HFFc6 (cell line): ENCODE measurements around the gene ME1. TPM values are rescaled to one million over a fixed set of nuclear protein-coding genes. Genes with fewer than 3 reads are reported as not detected.

Source experiments
- DNase-seq: peaks from one replicate; pipeline ENCODE4 v3.0.0-alpha.2; 2018
- H3K27ac Mint-ChIP-seq: 2 replicates; pipeline ENCODE4 v1.8.0; 2020; ENCODE audit warnings: mild to moderate bottlenecking, mixed read lengths
- H3K27me3 Mint-ChIP-seq: 2 replicates; pipeline ENCODE4 v1.8.0; 2021; ENCODE audit warnings: mild to moderate bottlenecking, moderate library complexity, mixed read lengths; ENCODE audit not compliant: insufficient read depth
- H3K36me3 Mint-ChIP-seq: 2 replicates; pipeline ENCODE4 v1.8.0; 2021; ENCODE audit warnings: low read depth, mixed read lengths
- H3K4me1 Mint-ChIP-seq: 2 replicates; pipeline ENCODE4 v1.8.0; 2020; ENCODE audit warnings: low read depth, mixed read lengths
- H3K4me3 Mint-ChIP-seq: 2 replicates; pipeline ENCODE4 v1.8.0; 2020; ENCODE audit warnings: mild to moderate bottlenecking, moderate library complexity, mixed read lengths
- H3K9me3 Mint-ChIP-seq: 2 replicates; pipeline ENCODE4 v1.8.0; 2020; ENCODE audit warnings: mild to moderate bottlenecking, mixed read lengths
- total RNA-seq, 6 experiments: library from RNA; stranded (reverse); fragmentation: NEBNext Ultra II Directional; extraction: Animal tissue kit (Norgen Biotek cat#: 25700); gene quantifications; 2 replicates in 1 of 6; 3 replicates in 5 of 6; pipeline ENCODE4 v1.2.3, GENCODE V29; 2021
- TF ChIP-seq, protein P1 (sequence below): fragments of 200-600 bp; sonication (generic); IDR thresholded peaks from 2 replicates; pipeline ENCODE4 v1.5.0; 2021; ENCODE audit warnings: antibody characterized with exemption, mild to moderate bottlenecking

ME1 gene
- total RNA-seq, 6 experiments from 2014 or later, result 24.2 to 37.1 (median 32.6) TPM

DNA sequence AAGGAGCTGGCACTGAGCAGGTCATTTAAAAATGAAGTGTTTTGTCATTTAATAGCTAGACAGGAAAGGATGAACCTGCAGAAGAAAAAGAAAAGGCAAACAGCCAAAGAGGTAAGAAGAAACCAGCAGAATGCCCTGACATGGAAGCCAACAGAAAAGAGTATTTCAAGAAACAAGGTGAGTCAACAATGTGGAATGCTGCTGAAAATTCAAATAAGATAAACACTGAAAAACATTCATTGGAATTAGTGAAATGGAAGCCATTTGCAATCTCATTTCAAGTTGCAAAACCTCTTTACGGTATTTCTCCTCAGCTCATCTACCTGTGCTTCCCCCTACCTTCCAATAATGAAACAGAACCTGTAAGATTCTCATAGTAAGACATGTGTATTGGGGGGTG is 178.1 kb downstream of the ME1 start:
- TF ChIP-seq, protein P1, sequence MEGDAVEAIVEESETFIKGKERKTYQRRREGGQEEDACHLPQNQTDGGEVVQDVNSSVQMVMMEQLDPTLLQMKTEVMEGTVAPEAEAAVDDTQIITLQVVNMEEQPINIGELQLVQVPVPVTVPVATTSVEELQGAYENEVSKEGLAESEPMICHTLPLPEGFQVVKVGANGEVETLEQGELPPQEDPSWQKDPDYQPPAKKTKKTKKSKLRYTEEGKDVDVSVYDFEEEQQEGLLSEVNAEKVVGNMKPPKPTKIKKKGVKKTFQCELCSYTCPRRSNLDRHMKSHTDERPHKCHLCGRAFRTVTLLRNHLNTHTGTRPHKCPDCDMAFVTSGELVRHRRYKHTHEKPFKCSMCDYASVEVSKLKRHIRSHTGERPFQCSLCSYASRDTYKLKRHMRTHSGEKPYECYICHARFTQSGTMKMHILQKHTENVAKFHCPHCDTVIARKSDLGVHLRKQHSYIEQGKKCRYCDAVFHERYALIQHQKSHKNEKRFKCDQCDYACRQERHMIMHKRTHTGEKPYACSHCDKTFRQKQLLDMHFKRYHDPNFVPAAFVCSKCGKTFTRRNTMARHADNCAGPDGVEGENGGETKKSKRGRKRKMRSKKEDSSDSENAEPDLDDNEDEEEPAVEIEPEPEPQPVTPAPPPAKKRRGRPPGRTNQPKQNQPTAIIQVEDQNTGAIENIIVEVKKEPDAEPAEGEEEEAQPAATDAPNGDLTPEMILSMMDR, result no peak
- no peaks in the 10 kb centered on the region; the same call in 1 of the 2 replicates for H3K9me3 Mint-ChIP-seq
- H3K27ac Mint-ChIP-seq, result peak overlapping the region; percentile 55; the same call in 1 of the 2 replicates
- no peak overlapping the region for H3K4me3 Mint-ChIP-seq
- 0 out of 2 replicates have a peak, but pooled peaks cover 1% of the 10 kb centered on the region for H3K27me3 Mint-ChIP-seq
- H3K36me3 Mint-ChIP-seq, result peaks cover 30% of the 10 kb centered on the region
- DNase-seq, result peak; percentile 56
- H3K4me1 Mint-ChIP-seq, result peaks cover 29% of the 10 kb centered on the region

DNA sequence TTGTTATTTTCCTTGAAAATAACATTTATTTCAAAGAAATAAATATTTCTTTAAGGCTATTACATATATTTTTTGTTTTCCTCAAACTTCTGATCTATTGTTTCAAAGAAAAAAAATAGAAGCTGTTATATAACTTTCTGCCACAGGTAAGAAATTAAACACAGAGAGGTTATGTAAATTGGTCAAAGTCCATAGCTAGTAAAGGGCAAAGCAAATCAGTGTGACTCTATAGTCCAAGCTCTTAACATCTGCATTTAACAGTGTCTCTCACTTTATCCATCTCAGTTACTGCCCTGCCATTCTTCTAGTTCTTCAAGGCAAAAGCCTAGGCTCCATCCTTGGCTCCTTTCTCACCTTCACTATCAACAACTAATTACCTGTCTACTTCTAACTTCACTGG is 180.6 kb downstream of the ME1 start:
- TF ChIP-seq, protein P1, result no peak
- no peak overlapping the region for H3K27ac Mint-ChIP-seq
- H3K4me1 Mint-ChIP-seq, result peaks cover 29% of the 10 kb centered on the region
- H3K9me3 Mint-ChIP-seq, result no peaks in the 10 kb centered on the region
- H3K27me3 Mint-ChIP-seq, result 0 out of 2 replicates have a peak, but pooled peaks cover 1% of the 10 kb centered on the region
- H3K4me3 Mint-ChIP-seq, result no peak overlapping the region
- DNase-seq, result no peak
- H3K36me3 Mint-ChIP-seq, result peaks cover 30% of the 10 kb centered on the region

DNA sequence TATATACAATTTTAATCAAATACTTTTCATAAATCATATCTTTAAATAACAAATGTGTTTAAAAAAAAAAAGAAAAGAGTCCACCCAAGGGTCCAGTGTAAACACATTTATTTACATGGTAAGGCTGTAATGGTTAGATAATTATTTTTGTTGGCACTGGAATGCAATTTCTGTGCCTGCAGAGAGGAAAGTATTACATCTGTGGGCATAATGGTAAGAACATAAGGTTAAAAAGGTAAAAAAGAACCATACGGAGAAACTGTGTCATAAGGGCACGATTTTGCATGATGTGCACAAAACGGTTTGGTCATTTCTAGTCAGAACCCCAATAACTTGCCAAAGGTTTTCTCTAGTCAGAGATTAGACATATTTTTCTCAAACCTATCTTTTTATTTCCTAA is 183.4 kb downstream of the ME1 start:
- Mint-ChIP-seq H3K36me3 (peaks cover 27% of the 10 kb centered on the region), H3K4me1 (peaks cover 11% of the 10 kb centered on the region), H3K9me3 (no peaks in the 10 kb centered on the region), H3K27me3 (no peaks in the 10 kb centered on the region), H3K27ac (no peak overlapping the region), H3K4me3 (no peak overlapping the region)
- TF ChIP-seq, protein P1, result no peak
- no peak for DNase-seq

DNA sequence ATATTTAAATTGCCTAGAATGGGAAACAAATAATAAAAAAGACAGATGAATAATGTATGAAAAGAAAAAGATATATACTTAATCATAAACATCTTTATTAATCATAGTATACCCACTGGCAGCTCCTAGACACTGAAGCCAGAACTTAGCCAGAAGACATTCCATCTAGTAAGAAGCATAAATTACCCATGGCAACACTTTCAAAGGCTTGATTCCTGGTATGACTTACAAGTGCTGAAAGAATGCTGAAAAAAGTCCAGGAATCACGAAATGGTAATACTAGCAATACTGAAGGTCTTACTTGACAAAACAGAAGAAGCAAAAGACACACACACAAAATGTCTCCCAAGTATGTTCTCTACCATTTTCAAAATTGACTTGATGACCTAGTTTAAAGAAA is 199.7 kb downstream of the ME1 start:
- Mint-ChIP-seq H3K4me3 (no peak overlapping the region; the same call in 1 of the 2 replicates), H3K27ac (peak overlapping the region; percentile 45; the same call in 1 of the 2 replicates), H3K27me3 (no peaks in the 10 kb centered on the region), H3K36me3 (0 out of 2 replicates have a peak, but pooled peaks cover 5% of the 10 kb centered on the region), H3K9me3 (no peaks in the 10 kb centered on the region), H3K4me1 (peaks cover 19% of the 10 kb centered on the region)
- TF ChIP-seq, protein P1, result no peak
- peak; percentile 80 for DNase-seq

DNA sequence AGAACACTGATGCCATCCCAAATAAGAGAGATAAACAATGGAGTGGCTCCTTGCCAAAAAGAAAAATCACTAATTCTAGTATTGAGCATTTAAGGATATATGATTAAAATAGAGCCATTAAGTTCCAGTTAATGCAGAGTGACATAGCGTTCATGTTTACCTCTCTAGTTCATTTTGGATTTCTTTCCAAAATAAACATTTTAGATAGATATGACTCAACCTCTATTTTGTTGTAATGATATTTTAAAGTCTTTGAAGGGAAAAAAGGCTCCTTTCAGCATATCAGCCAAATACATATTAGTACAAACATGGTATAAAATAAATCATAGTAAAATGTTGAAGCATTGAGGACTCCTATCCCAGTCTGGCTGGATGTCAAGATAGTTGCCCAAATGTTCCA is 204.3 kb downstream of the ME1 start:
- H3K27me3 Mint-ChIP-seq, result no peaks in the 10 kb centered on the region
- no peak for DNase-seq
- 0 out of 2 replicates have a peak, but pooled peaks cover 5% of the 10 kb centered on the region for H3K36me3 Mint-ChIP-seq
- peaks cover 21% of the 10 kb centered on the region for H3K4me1 Mint-ChIP-seq
- no peak overlapping the region for H3K27ac Mint-ChIP-seq
- no peak overlapping the region for H3K4me3 Mint-ChIP-seq
- TF ChIP-seq, protein P1, result no peak
- H3K9me3 Mint-ChIP-seq, result no peaks in the 10 kb centered on the region
